ENCODE results near the gene JAK2.

The JAK2 gene

GRCh38 chr9:4959031-4959430 is 26.0 kb upstream of the JAK2 start:
- Histone ChIP-seq H4K20me1 (ENCODE audit: control insufficient read depth, insufficient read depth, low read depth, low read length) (no peaks in the 10 kb centered on the region), H3K9me2 (replicated peaks; ENCODE audit: control insufficient read depth, low read length) (no peaks in the 10 kb centered on the region), H3K4me2 (ENCODE audit: low read length) (no peak overlapping the region), H3K4me3 (ENCODE audit: low read length) (no peak overlapping the region), H3K27ac (ENCODE audit: low read depth, low read length) (no peak overlapping the region), H3F3A (ENCODE audit: control insufficient read depth, insufficient read depth) (no peaks in the 10 kb centered on the region), H3K9me3 (ENCODE audit: control insufficient read depth, insufficient read depth, low read length) (no peaks in the 10 kb centered on the region), H3K79me2 (ENCODE audit: control insufficient read depth, low read length) (no peaks in the 10 kb centered on the region), H3K27me3 (ENCODE audit: control insufficient read depth, low read length) (peaks cover 3% of the 10 kb centered on the region; the same call in 1 of the 2 replicates), H3K4me1 (ENCODE audit: control insufficient read depth, low read length) (no peaks in the 10 kb centered on the region), H3K36me3 (ENCODE audit: control insufficient read depth, low read length) (no peaks in the 10 kb centered on the region)
- TF ChIP-seq EZH2phosphoT487 (IDR thresholded peaks at IDR 0.05; ENCODE audit: borderline replicate concordance, low read length) = no peak
- no peak for TF ChIP-seq CTCF (IDR thresholded peaks at IDR 0.05; ENCODE audit: low read depth, low read length, poor library complexity, severe bottlenecking)

GRCh38 chr9:4962085-4962484 is 23.0 kb upstream of the JAK2 start:
- no peaks in the 10 kb centered on the region for H3K9me3 ChIP-seq (ENCODE audit: control insufficient read depth, insufficient read depth, low read length)
- no peak overlapping the region for H3K4me3 ChIP-seq (ENCODE audit: low read length)
- no peaks in the 10 kb centered on the region for H3K4me1 ChIP-seq (ENCODE audit: control insufficient read depth, low read length)
- no peak overlapping the region for H3K27ac ChIP-seq (ENCODE audit: low read depth, low read length)
- peaks cover 3% of the 10 kb centered on the region; the same call in 1 of the 2 replicates for H3K27me3 ChIP-seq (ENCODE audit: control insufficient read depth, low read length)
- no peaks in the 10 kb centered on the region for H3K36me3 ChIP-seq (ENCODE audit: control insufficient read depth, low read length)
- H3K4me2 ChIP-seq (ENCODE audit: low read length) = no peak overlapping the region
- no peaks in the 10 kb centered on the region for H3F3A ChIP-seq (ENCODE audit: control insufficient read depth, insufficient read depth)
- TF ChIP-seq EZH2phosphoT487 (IDR thresholded peaks at IDR 0.05; ENCODE audit: borderline replicate concordance, low read length) (no peak), CTCF (IDR thresholded peaks at IDR 0.05; ENCODE audit: low read depth, low read length, poor library complexity, severe bottlenecking) (no peak)
- H3K9me2 ChIP-seq (replicated peaks; ENCODE audit: control insufficient read depth, low read length) = no peaks in the 10 kb centered on the region
- H4K20me1 ChIP-seq (ENCODE audit: control insufficient read depth, insufficient read depth, low read depth, low read length) = no peaks in the 10 kb centered on the region
- H3K79me2 ChIP-seq (ENCODE audit: control insufficient read depth, low read length) = no peaks in the 10 kb centered on the region

GRCh38 chr9:4964540-4964939 is 20.5 kb upstream of the JAK2 start:
- Histone ChIP-seq H3F3A (ENCODE audit: control insufficient read depth, insufficient read depth) (no peaks in the 10 kb centered on the region), H3K4me3 (ENCODE audit: low read length) (no peak overlapping the region), H3K9me3 (ENCODE audit: control insufficient read depth, insufficient read depth, low read length) (no peaks in the 10 kb centered on the region), H3K4me1 (ENCODE audit: control insufficient read depth, low read length) (no peaks in the 10 kb centered on the region), H3K9me2 (replicated peaks; ENCODE audit: control insufficient read depth, low read length) (no peaks in the 10 kb centered on the region), H4K20me1 (ENCODE audit: control insufficient read depth, insufficient read depth, low read depth, low read length) (no peaks in the 10 kb centered on the region), H3K27me3 (ENCODE audit: control insufficient read depth, low read length) (peaks cover 3% of the 10 kb centered on the region; the same call in 1 of the 2 replicates), H3K36me3 (ENCODE audit: control insufficient read depth, low read length) (no peaks in the 10 kb centered on the region), H3K4me2 (ENCODE audit: low read length) (no peak overlapping the region), H3K79me2 (ENCODE audit: control insufficient read depth, low read length) (no peaks in the 10 kb centered on the region), H3K27ac (ENCODE audit: low read depth, low read length) (no peak overlapping the region)
- TF ChIP-seq CTCF (IDR thresholded peaks at IDR 0.05; ENCODE audit: low read depth, low read length, poor library complexity, severe bottlenecking) (no peak), EZH2phosphoT487 (IDR thresholded peaks at IDR 0.05; ENCODE audit: borderline replicate concordance, low read length) (no peak)

All from DOHH2 (cell line).